GM18867 (cell line): ENCODE data around the gene FAAH2.
"Not testable (repeated sequence)": the region's sequence is repeated elsewhere in the genome, so short reads cannot be mapped to it uniquely, and the experiment has no call there.

ENCODE experiments used
- ATAC-seq: cut with Tn5 transposase; IDR thresholded peaks from one replicate; pipeline ENCODE4 v1.9.1; 2021; ENCODE audit warnings: mild to moderate bottlenecking, moderate library complexity; ENCODE audit not compliant: unreplicated experiment

The FAAH2 gene

GRCh38 chrX:57380026-57380796 lies 93.7 kb downstream of the FAAH2 start:
- peak; percentile 71 for ATAC-seq

DNA sequence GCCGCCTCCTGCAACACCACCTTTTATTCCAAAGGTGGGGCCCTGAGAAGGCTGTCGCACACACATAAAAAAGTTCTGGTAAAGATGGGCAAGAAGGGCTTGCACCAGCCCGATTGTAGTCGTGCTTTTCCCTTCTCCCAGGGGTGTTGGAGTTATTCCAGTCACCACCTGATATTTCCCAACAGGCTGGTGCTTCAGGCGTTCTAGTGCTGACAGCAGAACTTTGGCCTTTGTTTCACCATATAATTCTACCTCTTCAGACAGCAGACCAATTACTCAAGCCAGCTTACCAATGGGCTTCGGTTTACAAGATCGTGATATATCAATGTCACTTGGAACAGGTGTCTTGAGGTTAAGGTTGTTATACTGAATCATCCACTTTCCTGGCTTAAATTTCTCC lies 107.7 kb downstream of the FAAH2 start:
- ATAC-seq: not testable (repeated sequence)

- ATAC-seq: not testable (repeated sequence)
Measured at GRCh38 chrX:57403191-57403590, 116.7 kb downstream of the FAAH2 start.

DNA sequence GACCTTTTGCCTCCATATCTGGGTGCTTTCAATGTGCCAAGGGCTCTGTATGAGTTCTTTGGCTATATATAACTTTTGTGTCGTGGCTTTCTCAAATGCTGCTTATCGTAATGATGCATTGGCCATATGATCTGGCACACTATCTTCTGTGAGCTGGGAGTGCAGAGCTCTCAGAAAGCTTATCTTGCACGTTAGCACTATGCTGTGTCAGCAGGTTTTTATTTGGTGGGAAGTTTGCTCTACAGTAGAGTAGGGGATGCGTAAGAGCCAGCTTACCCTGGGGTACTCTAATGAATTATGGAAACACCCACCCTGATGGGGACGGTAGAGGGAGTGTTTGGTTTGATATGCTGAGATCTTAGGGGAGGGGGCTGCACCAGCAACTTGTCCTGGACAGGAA lies 119.6 kb downstream of the FAAH2 start:
- ATAC-seq: no peak

DNA sequence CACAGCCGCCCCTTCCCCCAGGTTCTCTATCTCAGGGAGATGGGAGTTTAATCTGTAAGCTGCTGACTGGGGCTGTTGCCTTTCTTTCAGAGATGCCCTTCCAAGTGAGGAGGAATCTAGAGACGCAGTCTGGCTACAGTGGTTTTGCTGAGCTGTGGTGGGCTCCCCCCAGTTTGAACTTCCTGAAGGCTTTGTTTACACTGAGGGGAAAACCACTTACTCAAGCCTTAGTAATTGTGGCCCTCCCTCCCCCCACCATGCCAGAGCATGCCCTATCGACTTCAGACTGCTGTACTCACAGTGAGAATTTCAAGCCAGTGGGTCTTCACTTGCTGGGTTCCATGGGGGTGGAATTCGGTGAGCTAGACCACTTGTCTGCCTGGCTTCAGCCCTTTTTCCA lies 131.3 kb downstream of the FAAH2 start:
- no peak for ATAC-seq

GRCh38 chrX:57422289-57422688 lies 135.8 kb downstream of the FAAH2 start:
- no peak for ATAC-seq

GRCh38 chrX:57422790-57423189 lies 136.3 kb downstream of the FAAH2 start:
- no peak for ATAC-seq

GRCh38 chrX:57445076-57445475 lies 158.6 kb downstream of the FAAH2 start:
- ATAC-seq: no peak

DNA sequence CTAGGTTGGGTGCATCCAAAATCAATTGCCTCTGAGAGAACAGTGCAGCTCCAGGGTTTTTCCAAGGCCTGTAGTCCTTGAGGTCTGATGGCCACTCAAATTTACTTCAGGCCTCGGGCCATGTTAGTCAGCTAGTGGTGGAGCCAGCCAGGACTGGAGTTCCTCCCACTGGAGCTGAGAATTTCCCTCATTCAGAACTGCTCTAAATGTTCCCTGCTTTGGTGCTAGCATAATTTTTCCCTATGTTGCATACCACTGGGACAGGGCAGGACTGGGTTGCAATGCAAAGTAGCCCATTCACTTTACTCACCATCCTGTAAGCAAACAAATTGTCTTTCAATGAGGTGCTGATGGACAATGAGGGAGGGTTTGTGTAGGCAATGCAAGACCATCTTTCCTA lies 159.3 kb downstream of the FAAH2 start:
- ATAC-seq: no peak

DNA sequence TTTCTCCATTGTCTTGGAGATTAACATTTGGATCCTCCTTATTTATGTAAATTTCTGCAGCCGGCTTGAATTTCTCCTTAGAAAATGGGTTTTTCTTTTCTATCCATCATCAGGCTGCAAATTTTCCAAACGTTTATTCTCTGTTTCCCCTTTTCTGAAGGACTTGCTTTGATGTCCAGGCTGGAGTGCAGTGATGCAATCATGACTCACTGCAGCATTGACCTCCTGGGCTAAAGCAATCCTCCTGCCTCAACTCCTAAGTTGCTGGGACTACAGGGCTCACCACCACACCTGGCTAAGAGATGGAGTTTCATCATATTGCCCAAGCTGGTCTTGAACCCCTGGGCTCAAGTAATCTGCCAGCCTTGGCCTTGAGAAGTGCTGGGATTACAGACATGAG lies 161.3 kb downstream of the FAAH2 start:
- ATAC-seq: no peak

DNA sequence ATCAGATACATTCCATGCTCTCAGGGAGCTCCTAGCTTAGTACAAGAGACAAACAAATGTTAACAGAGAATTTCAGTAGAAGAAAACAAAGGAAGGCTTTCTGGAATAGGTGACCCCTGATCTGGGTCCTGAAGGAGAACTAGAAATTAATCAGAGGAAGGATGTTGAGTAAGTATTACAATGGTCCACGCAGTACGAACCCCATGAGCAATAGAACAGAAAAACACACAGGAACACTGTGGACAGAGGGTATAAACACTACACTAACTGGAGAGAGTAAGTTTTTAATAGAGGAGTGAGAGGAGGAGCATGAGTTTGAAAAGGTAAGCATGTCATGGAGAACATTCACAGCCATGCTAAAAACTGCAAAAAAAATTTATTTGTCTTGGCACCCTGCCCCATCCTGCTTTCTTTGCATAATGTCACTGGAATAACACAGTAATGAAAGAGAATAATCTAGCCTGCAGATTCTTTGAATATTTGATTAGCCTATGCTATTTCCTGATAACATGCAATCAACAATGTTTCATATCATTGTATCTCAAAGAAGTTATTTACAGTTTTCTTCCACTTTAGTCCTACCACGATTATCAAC lies 165.0 kb downstream of the FAAH2 start:
- no peak for ATAC-seq

- ATAC-seq: peak; percentile 96
Measured at GRCh38 chrX:57453901-57454300, 167.4 kb downstream of the FAAH2 start.

DNA sequence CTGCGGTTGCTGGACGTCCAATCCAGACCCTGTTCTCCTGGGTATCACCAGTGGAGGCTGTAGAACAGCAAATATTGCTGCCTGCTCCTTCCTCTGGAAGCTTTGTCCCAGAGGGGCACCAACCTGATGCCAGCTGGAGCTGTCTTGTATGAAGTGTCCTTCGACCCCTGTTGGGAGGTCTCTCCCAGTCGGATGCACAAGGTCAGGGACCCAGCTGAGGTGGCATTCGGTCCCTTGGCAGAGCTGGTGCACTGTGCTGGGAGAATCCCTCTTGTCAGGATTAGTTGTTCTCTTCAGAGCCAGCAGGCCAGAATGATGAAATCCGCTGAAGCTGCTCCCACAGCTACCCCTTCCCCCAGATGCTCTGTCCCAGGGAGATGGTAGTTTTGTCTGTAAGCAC lies 195.0 kb downstream of the FAAH2 start:
- no peak for ATAC-seq

DNA sequence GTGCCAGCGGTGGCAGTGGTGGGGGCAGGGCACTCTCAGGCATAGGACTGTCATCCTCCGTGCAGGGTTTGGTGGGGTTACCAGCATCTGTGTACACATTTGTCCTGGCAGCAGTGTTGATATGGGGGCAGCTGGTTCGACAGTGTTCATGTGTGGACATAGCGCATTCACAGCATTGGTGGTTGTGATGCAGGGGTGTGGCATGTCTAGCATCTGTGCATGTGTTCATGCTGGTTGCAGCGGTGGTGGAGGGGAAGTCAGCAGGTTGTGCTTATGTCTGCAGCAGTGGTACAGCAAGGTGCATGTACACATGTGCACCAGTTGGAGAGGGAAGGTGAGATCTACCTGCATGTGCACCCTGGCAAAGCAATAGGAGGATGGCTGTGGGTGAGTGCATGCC lies 230.0 kb downstream of the FAAH2 start:
- no peak for ATAC-seq

- ATAC-seq: no peak
Measured at GRCh38 chrX:57519578-57520118, 233.1 kb downstream of the FAAH2 start.

GRCh38 chrX:57528670-57529255 lies 242.3 kb downstream of the FAAH2 start:
- ATAC-seq: peak; percentile 84
